Natural killer cell (primary cell): ENCODE results near the gene RIMKLB. TPM values are rescaled to one million over a fixed set of nuclear protein-coding genes. Genes with fewer than 3 reads are reported as not detected.
"Not testable (repeated sequence)": the region's sequence is repeated elsewhere in the genome, so short reads cannot be mapped to it uniquely, and the experiment has no call there.

ENCODE experiments used
- ATAC-seq, 3 donors: fragments of 150-1000 bp in 2 of 3; fragments of 200-7000 bp in 1 of 3; cut with Tn5 transposase; 1 replicate in 1 of 3; 2 replicates in 2 of 3; pipeline ENCODE4 v1.10.0; 2021; ENCODE audit warnings: mild to moderate bottlenecking in 2 of 3, moderate library complexity in 2 of 3
- DNase-seq, 2 donors: peaks; one replicate each; pipeline versions ENCODE4 v3.0.0 to v3.0.0-alpha.2; 2013 to 2021; ENCODE audit warnings: mixed read lengths in 1 of 2
- H3K27ac ChIP-seq: one replicate; pipeline ENCODE4 v1.5.1; 2013; ENCODE audit warnings: mild to moderate bottlenecking, low read length
- H3K27me3 ChIP-seq: one replicate; pipeline ENCODE4 v1.6.1; 2013; ENCODE audit warnings: low read length; ENCODE audit not compliant: control insufficient read depth, insufficient read depth
- H3K36me3 ChIP-seq: one replicate; pipeline ENCODE4 v1.6.1; 2013; ENCODE audit warnings: low read length; ENCODE audit not compliant: control insufficient read depth, insufficient read depth
- H3K4me1 ChIP-seq: one replicate; pipeline ENCODE4 v1.6.1; 2013; ENCODE audit warnings: low read length; ENCODE audit not compliant: control insufficient read depth, insufficient read depth
- H3K4me3 ChIP-seq: one replicate; pipeline ENCODE4 v1.5.1; 2013; ENCODE audit warnings: low read length
- H3K9me3 ChIP-seq: one replicate; pipeline ENCODE4 v1.6.1; 2013; ENCODE audit warnings: low read length; ENCODE audit not compliant: control insufficient read depth, insufficient read depth
- H3K27ac Mint-ChIP-seq, 2 donors: one replicate each; pipeline ENCODE4 v1.8.0; 2022; ENCODE audit warnings: mild to moderate bottlenecking in 2 of 2, mixed read lengths in 2 of 2, moderate library complexity in 1 of 2
- H3K27me3 Mint-ChIP-seq, 2 donors: one replicate each; pipeline ENCODE4 v1.8.0; 2022; ENCODE audit warnings: low read depth in 2 of 2, mixed read lengths in 2 of 2
- H3K36me3 Mint-ChIP-seq: one replicate; pipeline ENCODE4 v1.8.0; 2022; ENCODE audit warnings: mixed read lengths
- H3K4me1 Mint-ChIP-seq, 2 donors: one replicate each; pipeline ENCODE4 v1.8.0; 2022; ENCODE audit warnings: mixed read lengths in 2 of 2
- H3K4me3 Mint-ChIP-seq: one replicate; pipeline ENCODE4 v1.8.0; 2022; ENCODE audit warnings: mild to moderate bottlenecking, moderate library complexity, mixed read lengths
- H3K9me3 Mint-ChIP-seq, 2 donors: one replicate each; pipeline ENCODE4 v1.8.0; 2022; ENCODE audit warnings: mixed read lengths in 2 of 2
- WGBS: methylation state at CpG from one replicate; pipeline ENCODE4 v1.1.7; 2013; ENCODE audit warnings: missing lambda C conversion rate; ENCODE audit not compliant: insufficient coverage; 5-methylcytosine and 5-hydroxymethylcytosine counted together
- intact Hi-C: fragments of 100-400 bp; cut with micrococcal nuclease; formaldehyde crosslinking; loops from one replicate; pipeline ENCODE4 v1.14.2; 2022
- total RNA-seq, 4 donors: library from RNA; stranded (reverse); fragments of 120-200 nt in 1 of 4; gene quantifications; one replicate each; pipeline versions ENCODE4 v1.2.3 to v1.2.4, GENCODE V29; 2013 to 2022
- TF ChIP-seq, protein P1 (sequence below): fragments of 200-600 bp; IDR thresholded peaks from one replicate; pipeline ENCODE4 v1.8.0; 2022; ENCODE audit warnings: antibody characterized with exemption

The RIMKLB gene
- total RNA-seq, 3 donors from 2014 or later (not counting 1 experiment from before 2014, with no cell fraction given) = 13.7 to 16.3 (median 15.4) TPM

DNA sequence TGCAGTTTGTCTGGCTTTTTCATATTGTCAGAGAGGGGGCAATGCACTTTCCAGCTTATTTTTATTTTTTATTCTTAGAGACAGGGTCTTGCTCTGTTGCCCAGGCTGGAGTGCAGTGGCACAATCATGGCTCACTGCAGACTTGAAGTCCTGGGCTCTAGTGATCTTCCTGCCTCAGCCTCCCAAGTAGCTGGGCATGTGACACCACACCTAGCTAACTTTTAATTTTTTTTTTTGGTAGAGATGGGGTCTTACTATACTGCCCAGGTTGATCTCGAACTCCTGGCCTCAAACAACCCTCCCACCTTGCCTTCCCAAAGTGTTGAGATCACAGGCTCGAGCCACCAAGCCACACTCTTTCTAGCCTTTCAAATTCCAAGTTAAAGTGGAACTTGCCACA lies 120.7 kb downstream of the RIMKLB start:
- Histone ChIP-seq H3K9me3 (no peaks in the 10 kb centered on the region), H3K27ac (no peak overlapping the region), H3K27me3 (no peaks in the 10 kb centered on the region), H3K4me1 (no peaks in the 10 kb centered on the region), H3K4me3 (no peak overlapping the region), H3K36me3 (no peaks in the 10 kb centered on the region)
- ATAC-seq (no peak), DNase-seq (no peak)
- peaks cover 1 to 2% of the 10 kb centered on the region in 2 donors for H3K27me3 Mint-ChIP-seq
- no peaks in the 10 kb centered on the region for H3K9me3 Mint-ChIP-seq
- H3K4me3 Mint-ChIP-seq = no peak overlapping the region
- H3K27ac Mint-ChIP-seq = no peak overlapping the region
- H3K36me3 Mint-ChIP-seq = no peaks in the 10 kb centered on the region
- no peaks in the 10 kb centered on the region for H3K4me1 Mint-ChIP-seq
- 78% methylated on average over 2 of the region's 2 CpGs for WGBS
- TF ChIP-seq, protein P1, sequence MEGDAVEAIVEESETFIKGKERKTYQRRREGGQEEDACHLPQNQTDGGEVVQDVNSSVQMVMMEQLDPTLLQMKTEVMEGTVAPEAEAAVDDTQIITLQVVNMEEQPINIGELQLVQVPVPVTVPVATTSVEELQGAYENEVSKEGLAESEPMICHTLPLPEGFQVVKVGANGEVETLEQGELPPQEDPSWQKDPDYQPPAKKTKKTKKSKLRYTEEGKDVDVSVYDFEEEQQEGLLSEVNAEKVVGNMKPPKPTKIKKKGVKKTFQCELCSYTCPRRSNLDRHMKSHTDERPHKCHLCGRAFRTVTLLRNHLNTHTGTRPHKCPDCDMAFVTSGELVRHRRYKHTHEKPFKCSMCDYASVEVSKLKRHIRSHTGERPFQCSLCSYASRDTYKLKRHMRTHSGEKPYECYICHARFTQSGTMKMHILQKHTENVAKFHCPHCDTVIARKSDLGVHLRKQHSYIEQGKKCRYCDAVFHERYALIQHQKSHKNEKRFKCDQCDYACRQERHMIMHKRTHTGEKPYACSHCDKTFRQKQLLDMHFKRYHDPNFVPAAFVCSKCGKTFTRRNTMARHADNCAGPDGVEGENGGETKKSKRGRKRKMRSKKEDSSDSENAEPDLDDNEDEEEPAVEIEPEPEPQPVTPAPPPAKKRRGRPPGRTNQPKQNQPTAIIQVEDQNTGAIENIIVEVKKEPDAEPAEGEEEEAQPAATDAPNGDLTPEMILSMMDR = no peak
- intact Hi-C loops = no loop called here

DNA sequence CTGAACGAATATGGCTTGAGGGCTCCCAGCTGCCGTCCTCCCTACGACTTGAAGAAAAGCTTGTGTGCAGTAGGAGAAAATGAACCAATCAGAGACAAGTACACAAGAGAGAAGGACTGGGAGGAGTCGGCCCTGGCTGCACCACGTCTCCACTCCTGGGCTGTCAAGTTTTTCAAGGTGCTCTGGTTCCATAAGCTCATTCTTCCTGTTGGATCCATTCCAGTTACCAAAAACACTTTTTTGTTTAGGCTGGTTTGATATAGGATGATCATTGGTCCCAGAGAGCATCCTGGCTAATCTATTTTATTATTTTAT lies 121.8 kb downstream of the RIMKLB start:
- Mint-ChIP-seq H3K27me3 (peaks cover 7 to 12% of the 10 kb centered on the region in 2 donors), H3K4me1 (no peaks in the 10 kb centered on the region), H3K9me3 (no peaks in the 10 kb centered on the region), H3K4me3 (no peak overlapping the region), H3K36me3 (no peaks in the 10 kb centered on the region), H3K27ac (no peak overlapping the region)
- Histone ChIP-seq H3K36me3 (no peaks in the 10 kb centered on the region), H3K9me3 (no peaks in the 10 kb centered on the region), H3K4me3 (no peak overlapping the region), H3K27me3 (peaks cover 3% of the 10 kb centered on the region), H3K4me1 (no peaks in the 10 kb centered on the region), H3K27ac (no peak overlapping the region)
- intact Hi-C loops = no loop called here
- DNase-seq (no peak), ATAC-seq (no peak)
- TF ChIP-seq, protein P1 = no peak
- 88% methylated on average over 5 of the region's 5 CpGs for WGBS

DNA sequence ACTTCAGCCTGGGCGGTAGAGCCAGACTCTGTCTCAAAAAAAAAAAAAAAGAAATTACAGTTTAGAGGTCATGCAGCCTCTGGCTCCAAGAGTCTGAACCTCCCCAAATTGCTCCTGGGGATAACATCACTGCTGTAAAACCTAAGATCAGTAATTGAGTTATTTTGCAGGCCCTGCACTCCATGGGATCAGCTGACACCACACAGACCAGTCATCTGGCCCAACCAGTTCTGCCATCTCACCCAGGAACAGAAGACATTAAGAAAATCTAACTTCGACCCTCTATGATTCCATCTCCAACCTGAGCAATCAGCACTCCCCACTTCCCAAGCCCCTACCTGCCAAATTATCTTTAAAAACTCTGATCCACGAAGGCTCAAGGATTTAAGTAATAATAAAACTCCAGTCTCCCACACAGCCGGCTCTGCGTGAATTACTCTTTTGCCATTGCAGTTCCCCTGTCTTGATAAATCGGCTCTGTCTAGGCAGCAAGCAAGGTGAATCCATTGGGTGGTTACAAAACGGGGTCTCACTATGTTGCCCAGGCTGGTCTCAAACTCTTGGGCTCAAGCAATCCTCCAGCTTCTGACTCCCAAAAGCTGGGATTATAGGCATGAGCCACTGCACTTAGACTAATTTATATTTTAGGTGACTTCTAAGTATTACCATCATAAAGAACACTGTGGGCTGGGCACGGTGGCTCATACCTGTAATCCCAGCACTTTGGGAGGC lies 123.1 kb downstream of the RIMKLB start:
- H3K36me3 ChIP-seq, H3K4me1 Mint-ChIP-seq, intact Hi-C loops, H3K4me3 Mint-ChIP-seq, ATAC-seq, H3K27me3 ChIP-seq, H3K9me3 ChIP-seq, H3K4me3 ChIP-seq, H3K27ac Mint-ChIP-seq, H3K36me3 Mint-ChIP-seq, DNase-seq, H3K4me1 ChIP-seq, H3K27ac ChIP-seq, H3K9me3 Mint-ChIP-seq: not testable (repeated sequence)
- peaks cover 13 to 18% of the 10 kb centered on the region in 2 donors for H3K27me3 Mint-ChIP-seq
- 92% methylated on average over 8 of the region's 8 CpGs for WGBS

DNA sequence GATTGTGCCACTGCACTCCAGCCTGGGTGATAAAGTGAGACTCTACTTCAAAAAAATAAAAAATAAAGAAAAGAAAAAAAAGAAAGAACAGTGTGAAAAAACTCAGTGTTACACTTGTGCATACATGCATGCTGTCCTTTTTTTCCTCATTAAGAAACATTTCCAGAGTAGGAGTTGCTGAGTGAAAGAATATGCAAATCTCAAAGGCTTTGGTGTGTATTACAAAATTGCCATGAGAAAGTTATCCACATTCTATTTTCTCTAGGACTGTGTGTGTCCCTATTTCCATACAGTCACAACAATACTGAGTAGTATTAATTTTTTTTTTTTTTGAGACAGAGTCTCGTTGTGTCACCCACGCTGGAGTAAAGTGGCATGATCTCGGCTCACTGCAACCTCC lies 123.8 kb downstream of the RIMKLB start:
- Histone ChIP-seq H3K4me3 (no peak overlapping the region), H3K27me3 (peaks cover 3% of the 10 kb centered on the region), H3K9me3 (no peaks in the 10 kb centered on the region), H3K36me3 (no peaks in the 10 kb centered on the region), H3K4me1 (no peaks in the 10 kb centered on the region), H3K27ac (no peak overlapping the region)
- intact Hi-C loops = no loop called here
- Mint-ChIP-seq H3K27me3 (peaks cover 13 to 20% of the 10 kb centered on the region in 2 donors), H3K4me3 (no peak overlapping the region), H3K27ac (no peak overlapping the region), H3K36me3 (no peaks in the 10 kb centered on the region), H3K4me1 (no peaks in the 10 kb centered on the region), H3K9me3 (no peaks in the 10 kb centered on the region)
- no peak for ATAC-seq
- TF ChIP-seq, protein P1 = no peak
- no peak for DNase-seq
- WGBS = 100% methylated on average over 1 of the region's 3 CpGs
